Keratinocyte (primary cell): ENCODE data around the gene ZNF709.

ENCODE experiments used
- CTCF ChIP-seq, 3 experiments: IDR thresholded peaks in 1 of 3; conservative IDR thresholded peaks in 1 of 3; optimal IDR thresholded peaks in 1 of 3; 2 replicates in 2 of 3; 3 replicates in 1 of 3; pipeline versions ENCODE3 to v1.5.1; 2011; ENCODE audit warnings: low read length in 3 of 3, mild to moderate bottlenecking in 3 of 3, moderate library complexity in 2 of 3, control low read depth in 1 of 3, inconsistent platforms in 1 of 3; ENCODE audit not compliant: insufficient read depth in 2 of 3; ENCODE audit errors: extremely low read depth in 1 of 3
- EZH2 ChIP-seq: IDR thresholded peaks from one replicate; pipeline ENCODE4 v1.6.1; 2012; ENCODE audit warnings: inconsistent platforms, mild to moderate bottlenecking, low read length, moderate library complexity

GRCh38 chr19:12495002-12495802 lies 10.6 kb upstream of the ZNF709 start:
- TF ChIP-seq CTCF (optimal IDR thresholded peaks at IDR 0.05 in 1 of 3, IDR thresholded peaks at IDR 0.05 in 1 of 3, conservative IDR thresholded peaks at IDR 0.05 in 1 of 3; ENCODE audit: extremely low read depth in 1 of 3, insufficient read depth in 2 of 3, low read length in 3 of 3) (peak; percentile 15 to 67 (median 45)), EZH2 (no peak)
